HG02938 (cell line): ENCODE data around the gene STAM.
"Not testable (repeated sequence)": the region's sequence is repeated elsewhere in the genome, so short reads cannot be mapped to it uniquely, and the experiment has no call there.

Experiments used
- ATAC-seq: cut with Tn5 transposase; IDR thresholded peaks from one replicate; pipeline ENCODE4 v1.9.1; 2021; ENCODE audit warnings: mild to moderate bottlenecking, moderate library complexity; ENCODE audit not compliant: unreplicated experiment

STAM gene

DNA sequence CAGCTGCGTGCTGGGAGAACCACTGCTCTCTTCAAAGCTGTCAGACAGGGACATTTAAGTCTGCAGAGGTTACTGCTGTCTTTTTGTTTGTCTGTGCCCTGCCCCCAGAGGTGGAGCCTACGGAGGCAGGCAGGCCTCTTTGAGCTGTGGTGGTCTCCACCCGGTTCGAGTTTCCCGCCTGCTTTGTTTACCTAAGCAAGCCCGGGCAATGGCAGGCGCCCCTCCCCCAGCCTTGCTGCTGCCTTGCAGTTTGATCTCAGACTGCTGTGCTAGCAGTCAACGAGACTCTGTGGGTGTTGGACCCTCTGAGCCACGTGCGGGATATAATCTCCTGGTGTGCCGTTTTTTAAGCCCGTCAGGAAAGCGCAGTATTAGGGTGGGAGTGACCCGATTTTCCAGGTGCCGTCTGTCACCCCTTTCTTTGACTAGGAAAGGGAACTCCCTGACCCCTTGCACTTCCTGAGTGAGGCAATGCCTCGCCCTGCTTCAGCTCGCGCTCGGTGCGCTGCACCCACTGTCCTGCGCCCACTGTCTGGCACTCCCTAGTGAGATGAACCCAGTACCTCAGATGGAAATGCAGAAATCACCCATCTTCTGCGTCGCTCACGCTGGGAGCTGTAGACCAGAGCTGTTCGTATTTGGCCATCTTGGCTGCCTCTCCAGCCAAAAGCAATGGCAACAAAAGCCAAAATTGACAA lies 78.5 kb downstream of the STAM start:
- ATAC-seq: not testable (repeated sequence)

DNA sequence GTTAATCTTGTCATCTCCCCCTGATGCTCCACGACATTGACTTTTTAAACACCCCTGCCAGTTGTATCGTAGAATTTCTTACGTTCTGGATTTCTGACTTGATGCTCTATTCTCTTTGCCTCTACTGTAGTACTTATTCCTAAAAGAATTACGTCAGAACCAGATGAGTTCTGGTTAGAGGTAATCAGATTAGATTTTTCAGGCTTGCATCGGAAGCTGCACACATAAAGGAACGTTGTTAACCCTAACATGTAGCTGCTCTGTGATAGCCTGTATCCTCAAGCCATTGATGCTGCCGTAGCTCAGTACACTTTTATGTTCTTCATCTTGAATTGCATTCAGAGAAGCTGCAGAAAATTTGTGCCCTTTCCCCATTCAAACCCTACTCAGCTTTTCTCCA lies 81.8 kb downstream of the STAM start:
- no peak for ATAC-seq

DNA sequence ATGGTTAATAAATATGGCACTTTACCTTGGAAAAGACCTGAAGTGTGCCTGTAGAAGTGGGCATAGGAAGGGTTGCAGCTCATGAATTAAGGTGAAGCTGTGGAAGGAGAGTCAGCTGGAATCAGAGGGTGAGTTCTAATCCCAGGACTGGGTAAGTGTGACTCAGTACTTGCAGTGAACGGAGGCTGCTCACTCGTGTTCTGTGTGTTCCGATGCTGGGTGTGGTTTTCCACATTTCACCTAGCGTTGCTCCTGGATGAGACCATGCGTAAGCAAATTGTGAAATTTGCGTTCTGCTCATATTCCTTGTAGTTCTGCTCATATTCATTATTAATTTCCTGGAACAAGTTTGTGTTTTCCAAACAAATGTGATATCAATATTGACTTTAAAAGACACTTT lies 85.7 kb downstream of the STAM start:
- ATAC-seq: no peak

DNA sequence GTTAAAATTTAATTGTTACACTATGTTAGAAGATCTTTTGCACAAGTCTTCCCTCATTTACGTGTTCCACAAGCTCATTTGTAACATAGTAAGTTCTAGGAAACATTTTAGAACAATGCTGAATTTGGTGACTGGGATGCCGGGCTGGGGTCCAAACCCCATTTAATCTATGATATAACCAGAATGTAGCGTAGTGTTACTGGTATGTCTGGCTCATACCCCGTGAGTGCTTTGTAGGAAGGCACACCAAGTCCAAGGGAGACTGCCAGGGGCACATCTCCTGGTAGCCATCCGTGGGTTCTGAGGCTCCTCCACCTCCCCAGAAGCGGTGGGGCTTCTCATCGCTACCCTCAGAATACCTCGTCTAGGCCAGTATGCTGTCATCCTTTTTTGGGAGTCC lies 86.7 kb downstream of the STAM start:
- no peak for ATAC-seq

DNA sequence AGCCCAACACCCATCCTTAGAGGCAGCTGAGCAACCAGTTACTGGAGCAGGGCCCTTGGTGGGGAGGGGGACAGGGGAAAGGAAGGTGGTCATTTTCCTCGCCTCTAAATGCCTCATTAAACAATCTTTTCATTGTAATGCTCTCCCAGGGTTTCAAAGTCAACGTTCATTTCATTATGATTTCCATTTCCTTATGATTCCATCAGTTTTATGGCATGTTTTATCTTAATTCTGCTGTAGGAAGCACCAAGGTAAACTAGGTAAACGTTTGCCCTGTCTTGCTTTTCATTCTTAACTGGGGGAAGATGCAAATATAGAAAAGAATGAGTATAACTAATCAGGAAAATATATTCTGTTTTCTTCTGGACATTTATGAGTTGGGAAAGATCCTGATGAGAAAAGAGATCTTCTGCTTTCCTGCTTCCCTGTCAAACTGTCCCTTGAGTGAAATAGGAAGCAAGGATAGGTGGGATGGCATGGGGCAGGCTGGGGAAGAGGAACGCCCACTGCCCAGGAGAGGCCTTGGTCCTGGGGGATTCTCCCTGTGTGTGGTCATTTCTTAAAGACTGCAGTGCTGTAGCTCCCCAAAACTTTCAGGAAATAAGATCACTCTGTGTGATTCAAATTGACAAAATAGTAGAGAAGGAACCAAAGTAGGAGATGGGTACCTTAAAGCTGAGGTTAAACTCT lies 87.5 kb downstream of the STAM start:
- ATAC-seq: no peak

DNA sequence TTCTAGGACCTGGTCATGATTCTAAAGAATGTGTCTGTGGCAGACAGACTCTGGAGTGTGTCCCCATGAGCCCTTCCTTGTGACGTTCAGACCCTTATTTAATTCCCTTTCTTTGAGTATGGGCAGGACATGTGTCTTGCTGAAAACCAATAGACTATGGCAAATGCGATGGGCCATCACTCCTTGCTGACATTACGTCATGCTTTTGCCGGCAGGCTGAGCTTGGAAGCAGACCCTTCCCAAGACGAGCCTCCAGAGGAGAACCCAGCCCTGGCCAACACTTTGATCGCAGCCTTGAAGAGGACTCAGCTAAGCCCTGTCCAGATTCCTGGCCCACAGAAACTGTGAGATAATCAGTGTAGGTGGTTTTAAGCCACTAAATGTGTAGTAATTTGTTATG lies 89.7 kb downstream of the STAM start:
- ATAC-seq: no peak

DNA sequence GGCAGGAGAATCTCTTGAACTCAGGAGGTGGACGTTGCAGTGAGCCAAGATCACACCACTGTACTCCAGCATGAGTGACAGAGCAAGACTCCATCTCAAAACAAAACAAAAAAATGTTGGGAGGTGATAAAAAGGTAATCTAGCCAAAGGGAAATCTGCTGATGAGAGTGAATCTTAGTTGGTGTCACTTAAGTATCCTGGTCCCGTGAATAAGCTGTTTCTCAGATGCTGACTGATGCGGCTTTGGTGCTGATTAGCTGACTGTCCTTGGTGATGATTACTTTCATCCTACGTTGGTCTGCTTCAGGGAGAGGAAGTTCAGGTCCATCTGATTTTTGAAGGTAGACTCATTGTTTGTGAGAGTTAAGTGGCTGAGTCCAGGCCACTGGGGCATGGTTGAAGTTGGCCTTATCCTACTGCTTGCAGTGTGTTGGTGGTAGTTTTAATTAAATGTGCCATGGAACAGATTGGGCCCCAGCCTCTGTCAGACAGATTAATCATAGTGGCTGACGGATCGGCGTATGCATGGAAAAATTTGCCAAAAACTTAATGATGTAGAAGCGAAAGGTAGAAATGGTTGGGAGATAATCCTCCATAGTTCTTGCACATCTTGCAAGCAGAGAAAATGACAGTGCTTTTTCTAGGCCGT lies 90.6 kb downstream of the STAM start:
- no peak for ATAC-seq

DNA sequence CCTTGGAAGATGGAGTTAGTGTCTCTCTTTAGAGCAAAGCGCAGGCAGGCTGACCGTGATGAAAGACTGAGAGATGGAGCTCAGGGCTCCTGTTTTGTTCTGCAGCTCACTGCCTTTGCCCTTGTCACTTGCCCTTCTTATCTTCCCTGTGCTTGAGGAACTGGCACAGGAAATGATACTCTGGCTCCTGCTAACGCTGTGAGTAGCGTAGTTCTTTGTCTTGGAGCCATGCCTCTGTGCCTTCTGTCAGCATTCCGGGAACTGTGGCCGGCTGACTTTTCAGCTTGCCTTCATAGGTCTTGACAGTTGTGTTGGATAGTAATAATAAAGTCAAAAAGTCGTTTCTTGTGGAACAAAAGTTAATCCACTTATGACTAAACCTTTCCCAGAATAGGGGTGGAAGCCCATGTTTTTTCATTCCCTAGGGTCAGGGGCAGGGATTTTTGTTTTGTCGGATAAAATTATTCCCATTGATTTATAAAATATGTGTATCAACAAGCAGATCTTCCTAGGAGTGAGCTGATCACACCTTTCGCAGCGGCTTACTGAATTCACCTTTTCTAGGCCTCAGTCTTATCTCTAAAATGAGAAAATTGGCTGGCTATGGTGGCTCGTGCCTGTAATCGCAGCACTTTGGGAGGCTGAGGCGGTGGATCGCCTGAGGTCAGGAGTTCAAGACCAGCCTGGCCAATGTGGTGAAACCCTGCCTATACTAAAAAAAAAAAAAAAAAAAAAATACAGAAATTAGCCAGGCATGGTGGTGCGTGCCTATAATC lies 91.4 kb downstream of the STAM start:
- ATAC-seq: no peak

DNA sequence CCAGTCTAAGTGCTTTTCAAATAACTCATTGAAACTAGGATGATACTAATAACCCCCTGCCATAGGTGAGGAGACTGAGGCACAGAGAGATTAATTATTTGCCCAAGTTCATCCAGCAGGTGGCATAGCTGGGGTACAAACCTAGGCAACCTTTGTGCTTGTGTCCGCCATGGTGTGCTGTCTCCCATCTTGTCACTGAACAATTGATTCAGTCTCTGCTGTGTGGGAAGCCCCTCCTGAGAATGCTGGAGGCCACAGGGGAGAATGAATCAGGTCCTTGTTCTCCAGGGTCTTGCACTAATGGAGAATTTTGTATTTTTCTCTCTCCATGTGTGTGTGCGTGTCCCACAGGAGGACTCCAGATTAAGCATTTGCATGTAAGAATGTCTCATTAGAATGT lies 92.3 kb downstream of the STAM start:
- ATAC-seq: no peak

DNA sequence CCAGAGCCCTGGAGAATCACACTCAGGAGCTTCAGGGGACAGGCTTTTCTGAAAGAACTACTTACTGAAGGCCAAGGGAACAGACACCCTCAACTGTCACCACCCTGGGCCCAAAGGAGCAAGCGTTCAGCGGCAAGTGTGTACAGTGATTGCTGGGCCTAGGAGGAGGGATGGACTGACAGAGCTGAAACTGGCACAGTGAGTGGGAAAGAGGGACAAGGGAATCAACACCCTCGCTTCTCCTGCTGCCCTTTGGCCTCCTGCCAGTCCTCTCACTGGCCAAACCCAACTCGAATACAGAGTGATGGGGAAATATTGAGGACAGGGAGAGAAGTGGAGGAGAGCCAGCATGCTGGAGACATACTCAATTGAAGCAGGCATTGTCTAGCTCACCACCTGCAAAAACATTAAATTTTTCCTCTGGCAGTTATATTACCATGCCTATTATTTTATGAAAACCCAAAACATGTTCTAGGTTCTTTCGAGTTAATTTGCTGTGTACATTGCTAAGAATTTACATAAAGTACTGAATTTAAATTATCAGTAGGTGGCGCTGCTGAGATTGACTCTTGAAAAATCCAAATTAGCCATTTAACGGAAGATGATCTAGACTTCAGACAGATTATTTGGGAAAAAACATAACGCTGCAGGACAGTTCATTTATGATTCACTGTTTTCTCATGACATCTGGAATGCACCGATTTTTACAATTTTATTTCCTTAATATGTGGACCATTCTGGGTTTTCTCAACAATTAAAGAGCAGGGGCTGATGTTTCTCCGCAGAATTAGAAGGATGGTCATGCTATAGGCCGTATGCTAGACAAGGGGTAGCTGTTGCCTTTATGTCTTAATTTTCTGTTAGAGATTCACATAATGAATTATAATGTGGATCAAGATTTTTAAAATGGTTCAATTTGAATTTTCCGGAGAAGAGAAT lies 93.3 kb downstream of the STAM start:
- no peak for ATAC-seq

DNA sequence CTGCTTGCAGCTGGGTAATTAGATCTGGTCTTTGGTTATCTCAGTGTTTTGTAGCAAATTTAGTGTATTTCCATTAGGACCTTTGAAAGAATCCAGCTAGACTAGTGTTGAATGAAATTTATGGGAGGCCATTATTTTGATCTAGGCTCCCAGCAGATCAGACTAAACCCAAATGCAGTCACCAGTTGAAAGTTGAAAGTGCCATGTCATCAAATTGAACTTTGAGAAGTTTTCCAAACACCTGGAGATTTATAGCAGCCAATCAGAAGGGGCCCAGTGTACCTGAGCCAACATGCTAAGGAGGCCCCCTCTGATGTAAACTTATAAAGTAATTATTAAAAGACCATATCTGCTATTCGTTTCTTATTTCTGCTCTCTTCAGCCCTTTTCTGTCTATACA lies 96.7 kb downstream of the STAM start:
- no peak for ATAC-seq

DNA sequence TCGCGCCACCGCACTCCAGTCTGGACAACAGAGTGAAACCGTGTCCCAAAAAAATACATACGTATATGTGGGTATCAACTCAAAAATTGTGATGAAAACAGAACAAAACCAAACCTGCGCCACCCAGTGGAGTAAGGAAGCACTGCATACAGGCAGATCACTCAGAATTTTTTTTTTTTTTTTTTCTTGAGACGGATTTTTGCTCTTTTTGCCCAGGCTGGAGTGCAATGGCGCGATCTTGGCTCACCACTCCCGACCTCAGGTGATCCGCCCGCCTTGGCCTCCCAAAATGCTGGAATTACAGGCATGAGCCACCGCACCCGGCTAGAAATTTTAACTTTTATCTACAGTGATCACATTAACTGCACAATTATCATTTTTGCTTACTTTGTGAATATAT lies 99.0 kb downstream of the STAM start:
- ATAC-seq: peak; percentile 68

DNA sequence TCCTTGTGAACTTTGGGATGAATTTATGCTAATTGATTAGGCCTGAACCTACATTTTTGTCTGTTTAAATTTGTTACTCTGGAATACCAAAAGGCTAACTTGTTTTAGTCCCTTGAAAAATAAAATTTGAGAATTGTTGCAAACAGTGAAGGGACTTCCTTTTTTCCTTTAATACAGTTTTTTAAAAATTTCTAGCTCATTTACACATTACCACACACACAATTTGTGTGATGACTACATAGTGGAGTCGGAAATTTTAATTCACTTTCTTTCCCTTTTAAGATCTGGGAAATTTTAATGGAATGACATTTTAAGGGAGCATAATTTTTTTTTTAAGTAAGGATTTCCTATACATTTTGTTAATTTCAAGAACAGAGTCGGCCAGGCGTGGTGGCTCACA lies 99.5 kb downstream of the STAM start:
- ATAC-seq: no peak

DNA sequence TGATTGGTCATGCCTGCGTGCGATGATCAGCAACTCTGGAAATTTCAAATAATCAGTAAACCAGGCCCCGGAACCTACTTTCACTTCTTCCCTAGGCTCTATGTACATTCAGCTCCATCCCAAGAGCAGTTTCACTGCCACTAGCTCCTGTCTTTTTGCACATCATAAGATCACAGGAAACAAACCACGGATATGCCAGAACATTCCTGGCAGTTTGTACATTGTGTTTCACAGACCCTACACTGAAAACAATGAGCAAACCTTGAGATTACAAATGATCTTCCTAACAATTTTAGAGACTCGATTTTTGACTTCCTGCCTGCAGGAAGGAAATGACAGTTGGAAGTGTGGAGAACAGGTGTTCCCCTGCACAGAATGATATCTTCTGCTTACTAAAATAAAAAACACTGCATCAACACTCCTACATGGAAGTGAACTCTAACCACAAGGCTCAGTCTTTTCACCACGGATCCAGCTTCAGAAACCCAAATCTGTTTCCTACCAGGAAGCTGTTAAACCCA lies 100.5 kb downstream of the STAM start:
- no peak for ATAC-seq

DNA sequence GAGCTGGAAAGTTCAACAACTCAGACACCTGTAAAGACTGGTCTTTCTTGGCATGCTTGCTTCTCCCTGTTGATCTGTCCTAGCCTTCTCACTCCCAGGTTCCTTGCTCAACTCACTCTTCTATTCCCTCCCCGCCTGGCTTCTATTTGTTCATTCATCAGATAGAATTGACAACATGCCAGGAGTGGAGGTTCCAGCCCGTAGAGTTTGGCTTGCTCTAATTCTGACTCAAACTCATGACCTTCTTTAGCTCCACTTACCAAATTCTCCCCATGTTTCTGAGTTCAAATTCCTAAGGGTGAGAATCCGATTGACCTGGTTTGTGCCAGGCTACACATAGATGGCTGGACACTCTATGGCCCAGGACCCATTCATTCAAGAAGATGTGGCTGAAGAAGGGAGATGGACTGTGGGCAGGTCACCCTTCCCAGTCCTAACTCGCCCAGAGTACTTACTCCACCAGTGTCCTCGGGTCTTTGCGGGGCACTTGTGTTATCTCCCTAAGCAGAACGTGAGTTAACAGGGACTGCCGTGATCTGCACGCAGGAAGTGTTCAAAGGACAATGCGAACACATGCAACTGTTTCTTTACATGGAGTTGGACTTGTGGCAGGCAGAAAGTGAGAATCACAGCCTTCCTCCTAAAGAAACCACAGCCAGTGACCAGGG lies 104.1 kb downstream of the STAM start:
- no peak for ATAC-seq

DNA sequence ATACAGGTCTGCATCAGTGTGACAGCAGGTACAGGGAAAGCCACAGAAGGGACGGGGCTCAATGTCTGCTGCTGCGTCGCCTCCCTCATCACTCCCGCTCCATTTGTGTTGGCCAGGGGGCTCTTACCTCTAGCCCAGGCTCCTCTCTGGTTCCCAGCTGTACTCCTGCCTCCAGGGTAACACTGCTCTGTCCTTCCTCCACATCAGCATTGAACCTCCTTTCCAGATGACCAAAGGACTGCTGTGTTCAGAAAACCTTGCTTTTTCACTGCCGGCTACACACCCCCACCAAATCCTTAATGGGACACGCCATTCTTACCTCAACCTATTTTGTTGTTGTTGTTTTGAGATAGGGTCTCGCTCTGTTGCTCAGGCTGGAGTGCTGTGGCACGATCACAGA lies 105.9 kb downstream of the STAM start:
- no peak for ATAC-seq

DNA sequence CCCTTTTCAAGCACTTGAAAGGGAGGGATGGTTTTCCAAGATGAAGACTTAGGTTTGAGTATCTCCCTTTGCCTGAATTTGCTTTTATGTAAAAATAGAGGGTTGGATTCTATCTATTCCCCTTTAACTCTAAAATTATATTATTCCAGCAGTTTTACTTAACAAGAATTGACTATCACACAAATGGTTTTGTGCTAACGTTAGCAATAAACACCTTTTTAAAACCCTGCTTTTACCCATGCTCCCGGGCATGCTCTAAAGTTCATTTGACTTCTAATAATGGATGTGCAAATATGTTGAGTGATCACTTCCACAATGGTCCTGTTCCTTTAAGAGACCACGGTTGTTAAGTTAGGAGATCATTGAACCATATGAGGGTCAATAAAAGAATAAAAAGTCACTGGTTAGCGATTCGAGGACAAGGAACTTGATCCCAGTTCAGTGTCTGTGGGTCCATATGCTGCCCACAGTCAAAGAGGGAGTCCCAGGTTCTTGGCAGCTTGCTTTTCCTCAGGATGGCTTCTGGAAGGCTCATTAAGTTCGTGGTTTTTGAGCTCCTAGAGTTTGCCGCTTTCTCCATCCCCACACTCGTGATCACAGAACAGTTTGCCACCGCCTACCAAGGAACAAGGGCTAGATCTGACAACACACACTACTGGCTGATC lies 108.0 kb downstream of the STAM start, which contains the start of gene TMEM236:
Gene TMEM236, plus strand, starts transcription at position 421 of the 665 bp plus-strand sequence. Its CDS starts 95 bp downstream, at position 516.
- no peak for ATAC-seq

DNA sequence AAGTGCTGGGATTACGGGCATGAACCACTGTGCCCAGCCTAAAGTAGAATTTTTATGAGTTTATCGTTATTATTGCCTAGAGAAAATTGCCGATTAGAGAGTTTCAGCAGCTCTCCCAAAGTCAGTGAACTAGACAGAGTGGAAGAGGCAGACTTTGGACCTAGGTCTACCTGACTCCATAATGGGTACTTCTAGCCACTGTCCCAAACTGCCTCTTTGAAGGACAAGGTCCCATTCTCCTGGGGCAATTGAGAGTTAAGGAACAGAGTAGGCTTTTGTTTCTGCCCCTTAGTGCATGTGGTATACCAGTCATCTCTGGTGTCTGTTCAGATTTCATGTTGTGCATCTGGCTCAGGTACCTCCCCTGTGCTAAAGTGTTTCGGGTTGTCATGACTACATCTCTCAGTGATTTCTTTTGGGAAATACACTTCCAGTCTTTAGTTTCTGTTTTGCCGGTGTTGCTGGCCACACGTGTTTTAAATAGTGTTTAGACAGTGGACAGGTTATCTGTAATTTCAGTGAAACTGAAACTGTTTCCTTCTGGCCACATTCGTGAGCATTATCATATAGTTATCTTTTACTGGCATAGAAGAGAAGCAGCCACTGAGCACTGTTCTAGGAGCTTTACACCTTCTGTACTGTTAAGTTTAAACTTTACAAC lies 112.7 kb downstream of the STAM start:
- ATAC-seq: peak; percentile 97
